Measurements from ENCODE around the gene ZNF17. TPM values are rescaled to one million over a fixed set of nuclear protein-coding genes. Genes with fewer than 3 reads are reported as not detected.
"Not testable (repeated sequence)": the region's sequence is repeated elsewhere in the genome, so short reads cannot be mapped to it uniquely, and the experiment has no call there.

Gene ZNF17
- 4.5 TPM for polyA plus RNA-seq (2012; ENCODE audit: missing spikeins)

DNA sequence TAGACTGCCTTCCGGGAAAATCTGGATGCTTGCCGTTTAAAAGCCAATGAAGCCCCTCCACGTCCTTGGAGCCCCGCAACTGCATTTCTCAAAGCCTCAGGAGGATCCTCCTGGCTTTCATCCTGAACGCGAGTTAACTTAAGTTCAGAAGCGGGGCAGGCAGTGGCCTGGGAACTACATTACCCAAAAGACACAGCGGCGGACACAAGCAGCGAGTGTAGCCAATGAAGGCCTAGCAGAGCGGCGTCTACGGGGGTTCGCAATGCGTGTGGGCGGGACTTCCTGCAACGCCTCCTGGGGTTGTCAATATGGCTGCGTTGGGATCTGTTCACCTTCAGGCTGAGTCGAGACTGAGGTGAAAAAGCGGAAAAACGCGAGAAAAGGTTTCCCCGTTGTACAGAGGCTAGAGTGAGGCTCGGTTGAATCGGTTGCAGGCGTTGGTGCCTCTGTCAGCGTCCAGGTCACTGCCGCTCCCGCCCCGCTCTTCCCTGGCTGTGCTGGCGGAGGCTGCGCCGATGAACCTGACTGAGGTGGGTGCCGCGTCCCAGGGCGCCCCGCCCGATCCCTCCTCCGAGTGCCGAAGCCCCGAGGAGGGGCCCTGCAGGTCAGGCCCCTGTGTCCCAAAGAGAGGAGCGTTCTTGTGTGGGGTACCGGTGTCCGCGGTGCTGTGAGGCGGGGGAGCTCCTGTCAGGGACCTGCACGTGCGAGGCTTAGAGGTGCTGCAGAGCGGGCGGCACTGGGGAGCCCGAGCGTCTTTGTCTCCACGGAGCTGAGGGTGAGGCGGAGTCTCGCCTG, at the start of gene ZNF17:
ZNF17 (plus strand) TSS at position 285 of the 795 bp plus-strand sequence. CDS start 2,455 bp downstream, outside the sequence.
- peak; percentile 90 for DNase-seq (ENCODE audit: insufficient read length)
- peak; percentile 77 for TF ChIP-seq POLR2AphosphoS5 (IDR thresholded peaks at IDR 0.05; ENCODE audit: low read depth, low read length)
- peak; percentile 74 for TF ChIP-seq POLR2A (IDR thresholded peaks at IDR 0.05; ENCODE audit: low read depth, low read length)
- TF ChIP-seq TAF1 (IDR thresholded peaks at IDR 0.05; ENCODE audit: borderline replicate concordance, low read depth, low read length), result peak; percentile 79
- FAIRE-seq, result peak; percentile 98

DNA sequence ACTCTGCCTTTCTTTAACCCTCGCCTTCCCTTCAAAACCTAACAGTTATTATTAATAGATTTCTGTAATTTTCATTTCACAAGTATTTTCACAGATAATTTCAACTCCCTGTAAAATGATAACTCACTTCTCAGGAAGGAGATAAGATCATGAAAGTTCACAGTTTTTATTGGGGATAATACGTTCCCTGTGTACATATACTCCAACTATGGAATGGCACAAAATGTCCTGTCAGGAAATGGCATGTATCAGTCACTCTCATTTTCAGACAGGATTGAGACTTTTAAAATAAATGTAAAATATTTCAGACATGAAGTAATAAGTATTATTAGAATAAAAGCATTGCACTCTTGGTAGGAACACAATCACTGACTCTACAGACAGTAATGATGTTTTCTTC, 48.5 kb upstream of the ZNF17 start:
- FAIRE-seq (no peak), DNase-seq (ENCODE audit: insufficient read length) (no peak)
- TF ChIP-seq TAF1 (IDR thresholded peaks at IDR 0.05; ENCODE audit: borderline replicate concordance, low read depth, low read length) (no peak), POLR2A (IDR thresholded peaks at IDR 0.05; ENCODE audit: low read depth, low read length) (no peak), POLR2AphosphoS5 (IDR thresholded peaks at IDR 0.05; ENCODE audit: low read depth, low read length) (no peak)

DNA sequence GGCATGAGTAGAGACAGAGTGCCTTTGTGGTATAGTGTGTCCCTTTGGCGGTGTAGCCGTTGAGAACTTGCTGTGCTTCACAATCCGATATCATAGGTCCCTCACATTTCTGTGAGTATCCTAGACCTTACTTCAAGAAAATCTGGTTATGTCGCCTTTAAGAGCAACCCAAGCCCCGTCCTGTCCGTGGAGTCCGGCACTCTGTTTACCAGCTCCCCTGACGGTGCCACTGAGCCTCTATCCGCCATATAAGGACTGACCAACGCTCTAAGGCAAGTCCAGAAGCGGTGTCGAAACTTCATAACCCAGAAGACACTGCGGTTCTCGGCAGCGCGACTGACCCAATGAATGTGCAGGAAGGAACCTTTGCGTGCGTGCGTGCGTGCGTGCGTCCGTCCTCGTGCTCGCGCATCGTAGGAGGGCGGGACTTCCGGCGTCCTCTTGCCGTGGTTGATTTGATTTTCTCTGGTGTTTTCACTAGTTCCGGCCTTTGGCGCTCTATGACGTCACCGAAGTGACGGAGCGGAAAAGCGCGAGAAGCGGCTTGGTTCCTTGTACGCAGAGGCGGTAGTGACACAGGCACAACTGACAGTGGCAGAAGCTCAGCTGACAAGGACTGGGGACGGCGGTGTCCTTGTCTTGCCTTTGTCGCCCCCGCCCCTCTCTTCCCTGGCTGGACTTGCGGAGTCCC, 47.8 kb upstream of the ZNF17 start, which contains the start of the genes TRAPPC2B and ZNF547:
TRAPPC2B (plus strand) TSS at position 555 of the 691 bp plus-strand sequence. CDS start 1,283 bp downstream, outside the sequence.
ZNF547 (plus strand) TSS at position 555 of the 691 bp plus-strand sequence. CDS start 5,005 bp downstream, outside the sequence.
- DNase-seq (ENCODE audit: insufficient read length), result peak; percentile 81
- TF ChIP-seq POLR2A (IDR thresholded peaks at IDR 0.05; ENCODE audit: low read depth, low read length) (peak; percentile 77; the same call in 1 of the 2 replicates), TAF1 (IDR thresholded peaks at IDR 0.05; ENCODE audit: borderline replicate concordance, low read depth, low read length) (peak; percentile 54; the same call in 1 of the 2 replicates), POLR2AphosphoS5 (IDR thresholded peaks at IDR 0.05; ENCODE audit: low read depth, low read length) (peak; percentile 74)
- FAIRE-seq, result peak; percentile 100

DNA sequence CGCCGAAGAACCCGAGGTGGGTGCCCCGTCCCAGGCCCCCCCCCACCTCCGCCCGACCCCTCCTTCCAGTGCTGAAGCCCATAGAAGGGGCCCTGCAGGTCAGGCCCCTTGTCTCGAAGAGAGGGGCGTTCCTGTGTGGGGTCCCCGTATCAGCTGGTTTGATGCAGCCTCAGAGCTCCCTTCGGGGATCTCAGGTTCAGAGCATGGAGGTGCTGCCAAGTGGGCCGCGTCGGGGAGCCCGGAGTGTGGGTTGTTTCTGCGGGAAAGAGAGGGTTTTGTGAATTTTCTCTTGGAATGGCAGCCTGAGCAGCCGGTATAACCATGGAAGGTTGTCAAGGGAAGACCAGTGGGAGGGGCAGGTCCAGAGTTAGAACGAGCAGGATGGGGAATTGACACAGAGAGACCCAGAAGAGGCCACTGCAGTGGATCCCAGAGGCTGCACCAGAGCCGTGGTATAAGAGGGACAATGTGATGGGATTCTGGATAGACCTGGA, 47.2 kb upstream of the ZNF17 start:
- DNase-seq (ENCODE audit: insufficient read length), result no peak
- FAIRE-seq, result no peak
- TF ChIP-seq POLR2AphosphoS5 (IDR thresholded peaks at IDR 0.05; ENCODE audit: low read depth, low read length) (no peak), TAF1 (IDR thresholded peaks at IDR 0.05; ENCODE audit: borderline replicate concordance, low read depth, low read length) (no peak), POLR2A (IDR thresholded peaks at IDR 0.05; ENCODE audit: low read depth, low read length) (no peak)

DNA sequence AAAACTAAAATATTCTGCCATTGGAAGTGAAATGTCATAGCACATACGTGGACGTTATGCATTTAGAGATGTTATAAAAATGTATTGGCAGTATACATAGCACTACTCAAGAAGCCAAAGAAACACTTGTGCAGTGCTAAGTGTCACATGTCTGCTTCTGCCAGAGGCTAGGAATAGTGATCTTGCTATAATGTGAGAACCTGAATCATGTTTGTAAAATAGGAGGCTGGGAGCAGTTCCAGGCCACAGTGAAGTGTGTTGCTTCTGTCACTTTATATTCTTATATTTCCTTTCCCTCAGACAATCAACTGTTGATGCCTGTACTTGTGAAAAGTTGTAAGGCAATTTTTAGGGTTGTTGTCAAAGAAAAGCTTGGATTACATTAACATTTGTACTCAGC, 44.2 kb upstream of the ZNF17 start:
- FAIRE-seq (no peak), DNase-seq (ENCODE audit: insufficient read length) (no peak)
- no peak for TF ChIP-seq TAF1 (IDR thresholded peaks at IDR 0.05; ENCODE audit: borderline replicate concordance, low read depth, low read length)
- no peak for TF ChIP-seq POLR2AphosphoS5 (IDR thresholded peaks at IDR 0.05; ENCODE audit: low read depth, low read length)
- no peak for TF ChIP-seq POLR2A (IDR thresholded peaks at IDR 0.05; ENCODE audit: low read depth, low read length)

DNA sequence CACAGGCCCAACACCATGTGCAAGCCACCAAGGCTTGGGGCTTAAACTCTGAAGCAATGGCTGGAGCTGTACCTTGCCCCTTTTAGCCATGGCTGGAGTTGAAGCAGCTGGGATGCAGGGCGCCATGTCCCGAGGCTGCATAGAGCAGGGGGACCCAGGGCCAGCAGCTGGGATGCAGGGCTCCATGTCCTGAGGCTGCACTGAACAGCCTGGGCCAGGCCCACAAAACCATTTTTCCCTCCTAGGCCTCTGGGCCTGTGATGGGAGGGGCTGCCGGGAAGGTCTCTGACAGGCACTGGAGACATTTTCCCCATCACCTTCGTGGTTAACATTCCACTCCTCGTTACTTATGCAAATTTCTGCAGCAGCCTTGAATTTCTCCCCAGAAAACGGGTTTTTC, 36.8 kb upstream of the ZNF17 start:
- no peak for FAIRE-seq

DNA sequence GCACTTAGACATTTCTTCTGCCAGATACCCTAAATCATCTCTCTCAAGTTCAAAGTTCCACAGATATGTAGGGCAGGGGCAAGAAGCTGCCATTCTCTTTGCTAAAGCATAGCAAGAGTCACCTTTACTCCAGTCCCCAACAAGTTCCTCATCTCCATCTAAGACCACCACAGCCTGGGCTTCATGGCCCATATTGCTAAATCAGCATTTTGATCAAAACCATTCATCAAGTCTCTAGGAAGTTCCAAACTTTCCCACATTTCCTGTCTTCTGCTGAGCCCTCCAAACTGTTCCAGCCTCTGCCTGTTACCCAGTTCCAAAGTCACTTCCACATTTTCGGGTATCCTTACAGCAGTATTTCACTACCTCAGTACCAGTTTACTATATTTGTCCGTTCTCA, 36.3 kb upstream of the ZNF17 start:
- not testable (repeated sequence) for FAIRE-seq; DNase-seq (ENCODE audit: insufficient read length)

More for the DNA sequence above, 36.8 kb upstream of the ZNF17 start:
- TF ChIP-seq TAF1 (IDR thresholded peaks at IDR 0.05; ENCODE audit: borderline replicate concordance, low read depth, low read length) (no peak), POLR2A (IDR thresholded peaks at IDR 0.05; ENCODE audit: low read depth, low read length) (no peak), POLR2AphosphoS5 (IDR thresholded peaks at IDR 0.05; ENCODE audit: low read depth, low read length) (no peak)
- DNase-seq (ENCODE audit: insufficient read length), result no peak

DNA sequence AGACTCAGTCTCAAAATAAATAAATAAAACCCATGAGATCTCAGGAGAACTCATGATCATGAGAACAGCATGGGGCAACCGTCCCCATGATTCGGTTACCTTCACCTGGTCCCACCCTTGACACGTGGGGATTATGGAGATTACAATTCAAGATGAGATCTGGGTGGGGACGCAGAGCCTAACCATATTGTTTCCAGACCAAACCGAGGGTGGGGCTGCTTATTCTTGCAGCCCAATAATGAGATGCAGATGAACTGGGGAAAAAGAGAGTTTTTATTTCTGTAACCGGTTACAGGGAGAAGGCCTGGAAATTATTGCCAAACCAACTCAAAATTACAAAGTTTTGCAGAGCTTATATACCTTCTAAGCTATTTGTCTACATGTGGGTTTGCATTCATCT, 34.8 kb upstream of the ZNF17 start:
- FAIRE-seq (no peak), DNase-seq (ENCODE audit: insufficient read length) (no peak)
- TF ChIP-seq POLR2A (IDR thresholded peaks at IDR 0.05; ENCODE audit: low read depth, low read length) (no peak), POLR2AphosphoS5 (IDR thresholded peaks at IDR 0.05; ENCODE audit: low read depth, low read length) (no peak), TAF1 (IDR thresholded peaks at IDR 0.05; ENCODE audit: borderline replicate concordance, low read depth, low read length) (no peak)

DNA sequence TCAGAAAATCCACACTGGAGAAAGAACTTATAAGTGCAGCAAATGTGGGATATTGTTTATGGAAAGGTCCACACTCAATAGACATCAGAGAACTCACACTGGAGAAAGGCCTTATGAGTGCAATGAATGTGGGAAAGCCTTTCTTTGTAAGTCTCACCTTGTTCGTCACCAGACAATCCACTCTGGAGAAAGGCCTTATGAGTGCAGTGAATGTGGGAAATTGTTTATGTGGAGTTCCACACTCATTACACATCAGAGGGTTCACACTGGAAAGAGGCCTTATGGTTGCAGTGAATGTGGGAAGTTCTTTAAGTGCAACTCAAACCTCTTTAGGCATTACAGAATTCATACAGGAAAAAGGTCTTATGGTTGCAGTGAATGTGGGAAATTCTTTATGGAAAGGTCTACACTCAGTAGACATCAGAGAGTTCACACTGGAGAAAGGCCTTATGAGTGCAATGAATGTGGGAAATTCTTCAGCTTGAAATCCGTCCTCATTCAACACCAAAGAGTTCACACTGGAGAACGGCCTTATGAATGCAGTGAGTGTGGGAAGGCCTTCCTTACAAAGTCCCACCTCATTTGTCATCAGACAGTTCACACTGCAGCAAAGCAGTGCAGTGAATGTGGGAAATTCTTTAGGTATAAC, 33.3 kb upstream of the ZNF17 start:
- no peak for DNase-seq (ENCODE audit: insufficient read length)
- no peak for FAIRE-seq
- TF ChIP-seq TAF1 (IDR thresholded peaks at IDR 0.05; ENCODE audit: borderline replicate concordance, low read depth, low read length) (no peak), POLR2AphosphoS5 (IDR thresholded peaks at IDR 0.05; ENCODE audit: low read depth, low read length) (no peak), POLR2A (IDR thresholded peaks at IDR 0.05; ENCODE audit: low read depth, low read length) (no peak)

DNA sequence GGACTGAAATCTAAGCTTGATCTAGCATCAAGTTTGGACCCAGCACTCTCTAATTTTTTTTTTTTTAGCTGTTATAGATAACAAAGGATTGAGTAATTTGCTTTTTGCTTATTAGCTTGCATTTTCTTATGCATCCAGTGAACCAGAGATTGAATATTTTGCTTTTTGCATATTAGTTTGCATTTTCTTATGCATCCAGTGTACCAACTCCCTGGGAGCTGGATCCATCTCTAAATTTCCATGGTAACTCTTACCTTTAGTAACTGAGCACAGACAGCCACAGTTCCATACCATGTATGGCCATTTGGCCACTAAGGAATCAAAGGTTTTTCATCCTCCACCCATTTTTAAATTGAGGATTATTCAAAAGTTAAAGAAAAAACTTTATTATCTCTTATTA, 30.0 kb upstream of the ZNF17 start:
- no peak for DNase-seq (ENCODE audit: insufficient read length)
- FAIRE-seq, result no peak
- TF ChIP-seq TAF1 (IDR thresholded peaks at IDR 0.05; ENCODE audit: borderline replicate concordance, low read depth, low read length) (no peak), POLR2A (IDR thresholded peaks at IDR 0.05; ENCODE audit: low read depth, low read length) (no peak), POLR2AphosphoS5 (IDR thresholded peaks at IDR 0.05; ENCODE audit: low read depth, low read length) (no peak)
